22Rv1 (cell line): ENCODE results near the gene TSSK6.

Experiments used
- CTCF ChIP-seq: fragments of 450-650 bp; IDR thresholded peaks from 2 replicates; pipeline ENCODE4 v1.5.1; 2017; ENCODE audit warnings: mild to moderate bottlenecking
- ZFX ChIP-seq: fragments of 450-650 bp; IDR thresholded peaks from 2 replicates; pipeline ENCODE4 v1.6.1; 2017; ENCODE audit warnings: antibody characterized with exemption, borderline replicate concordance

GRCh38 chr19:19506592-19506991 is 8.8 kb downstream of the TSSK6 start:
- no peak for TF ChIP-seq CTCF
- TF ChIP-seq ZFX: no peak
